ENCODE results near the gene UBR3. TPM values are rescaled to one million over a fixed set of nuclear protein-coding genes. Genes with fewer than 3 reads are reported as not detected.

UBR3 gene
- total and polyA plus RNA-seq, 2 of the 4 experiments (the other 2 are of a cell fraction) = 10.0 to 33.9 TPM

DNA sequence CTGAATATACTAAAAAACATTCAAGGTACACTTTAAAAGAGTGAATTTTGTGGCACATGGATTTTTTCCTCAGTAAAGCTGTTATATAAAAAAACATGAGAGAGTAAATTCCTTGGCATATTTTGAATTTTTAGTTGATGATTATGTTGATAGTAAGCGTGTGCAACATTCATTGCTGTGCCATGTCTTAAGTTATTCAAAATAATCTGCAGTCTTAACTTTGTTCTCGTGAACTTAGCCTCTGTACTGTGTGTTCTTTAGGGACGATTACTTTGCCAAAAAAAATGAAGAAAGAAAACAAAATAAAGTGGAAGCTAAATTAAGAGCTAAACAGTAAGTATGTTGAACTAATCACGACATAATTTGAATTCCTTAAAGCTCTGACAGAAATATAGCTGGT is 19.0 kb upstream of the UBR3 start:
- Histone ChIP-seq H3K9me3 (ENCODE audit: control insufficient read depth, insufficient read depth, low read length) (no peaks in the 10 kb centered on the region), H2AFZ (replicated peaks; ENCODE audit: low read length, poor library complexity) (no peak overlapping the region), H3K27ac (ENCODE audit: insufficient read depth, low read length) (peak overlapping the region; percentile 61; the same call in 1 of the 2 replicates), H2BK120ac (ENCODE audit: low read depth, low read length) (no peak overlapping the region), H3K14ac (replicated peaks; ENCODE audit: low read depth, low read length) (no peak overlapping the region), H3K79me1 (ENCODE audit: low read depth in 1 of 2, low read length in 2 of 2) (peaks cover 0 to 23% of the 10 kb centered on the region in 2 experiments; a peak in 2 of 4 replicates), H3K27me3 (ENCODE audit: control insufficient read depth, insufficient read depth, low read length) (no peaks in the 10 kb centered on the region), H3K23ac (ENCODE audit: low read depth, low read length) (no peak overlapping the region), H3K4me1 (ENCODE audit: control insufficient read depth, insufficient read depth, low read length) (peaks cover 4% of the 10 kb centered on the region), H3K4me2 (ENCODE audit: low read depth, low read length) (0 out of 2 replicates have a peak overlapping the region, but pooled peaks have one; percentile 2), H3K4ac (ENCODE audit: low read depth, low read length) (no peak overlapping the region), H3K9ac (ENCODE audit: low read depth, low read length) (no peak overlapping the region), H2BK15ac (ENCODE audit: low read depth, low read length) (no peak overlapping the region), H3K56ac (ENCODE audit: extremely low read depth, insufficient read depth, low read length) (no peak overlapping the region), H4K91ac (ENCODE audit: insufficient read depth, low read depth, low read length) (no peak overlapping the region), H4K20me1 (ENCODE audit: insufficient read depth, low read length) (0 out of 2 replicates have a peak, but pooled peaks cover 3% of the 10 kb centered on the region), H3K36me3 (ENCODE audit: control insufficient read depth, insufficient read depth, low read length) (peaks cover 42% of the 10 kb centered on the region), H2BK5ac (ENCODE audit: low read depth, low read length, poor library complexity, severe bottlenecking) (peak overlapping the region; percentile 93), H2BK20ac (ENCODE audit: low read depth, low read length) (no peak overlapping the region), H3K9me1 (ENCODE audit: insufficient read depth, low read length) (no peaks in the 10 kb centered on the region), H4K8ac (ENCODE audit: low read depth in 2 of 2, low read length in 2 of 2) (no peak overlapping the region; a peak in 2 of 4 replicates), H2AK5ac (ENCODE audit: low read depth, low read length) (no peak overlapping the region), H2AK9ac (replicated peaks; ENCODE audit: low read depth, low read length, poor library complexity) (no peak overlapping the region), H3K4me3 (ENCODE audit: insufficient read depth, low read depth, low read length) (no peak overlapping the region), H3K18ac (ENCODE audit: low read depth, low read length) (no peak overlapping the region), H4K5ac (ENCODE audit: low read depth, low read length) (no peak overlapping the region)
- no CpG with 5 or more reads among the region's 4 CpGs for WGBS, 2 experiments (ENCODE audit: extremely low coverage in 2 of 2, insufficient read length in 1 of 2)
- dilution Hi-C loops (cut with HindIII; ENCODE audit: low sequenced_read_pairs, unreplicated experiment) = no loop called here
- POLR2A ChIA-PET (ENCODE audit: unreplicated experiment) = no interaction called here
- CTCF ChIA-PET = interaction anchor here (0.5 to 1.0 kb wide), 3 partner anchors 12 to 86 kb away, joined by 3 to 5 read pairs (median 3); partner anchors contain the start of gene METTL5
- no TSS peak for BruUV-seq (replicated peaks)
- peak; percentile 94 for ATAC-seq (ENCODE audit: low read depth)
- TF ChIP-seq CEBPB (IDR thresholded peaks at IDR 0.05; ENCODE audit: low read depth, low read length) (peak; percentile 37; the same call in 1 of the 2 replicates), CHD1 (IDR thresholded peaks at IDR 0.05; ENCODE audit: low read depth, low read length) (no peak)
- in situ Hi-C loops (cut with MboI; ENCODE audit: low sequenced_read_pairs) = loop anchor here (25.0 kb wide), 1 partner anchor 1129 kb away; the partner anchor contains the start of gene GORASP2
- intact Hi-C loops (cut with micrococcal nuclease) = no loop called here
- peak; percentile 77 for DNase-seq
